Posterior vena cava (tissue), 2 donors: ENCODE results near the gene SERINC3. TPM values are rescaled to one million over a fixed set of nuclear protein-coding genes. Genes with fewer than 3 reads are reported as not detected.

Experiments used
- DNase-seq: peaks from one replicate; pipeline ENCODE4 v3.0.0-alpha.2; 2020; ENCODE audit warnings: low spot score
- intact Hi-C, 2 donors: fragments of 100-400 bp; cut with DNase I; formaldehyde crosslinking; loops; one replicate each; pipeline versions ENCODE4 v1.14.1 to v1.14.2; 2022 to 2023
- total RNA-seq, 2 donors: library from RNA; stranded (reverse); fragmentation: NEBNext Ultra II Directional; extraction: Animal tissue kit (Norgen Biotek cat#: 25700); gene quantifications; one replicate each; pipeline ENCODE4 v1.2.1, GENCODE V29; 2021
- donor health status: DM: yes; HTN: yes; CAD: no.
- donor health status: DM: yes; HTN: yes; CAD: no.

The SERINC3 gene
- total RNA-seq, 2 donors from 2014 or later, result 95.0 to 104 TPM

DNA sequence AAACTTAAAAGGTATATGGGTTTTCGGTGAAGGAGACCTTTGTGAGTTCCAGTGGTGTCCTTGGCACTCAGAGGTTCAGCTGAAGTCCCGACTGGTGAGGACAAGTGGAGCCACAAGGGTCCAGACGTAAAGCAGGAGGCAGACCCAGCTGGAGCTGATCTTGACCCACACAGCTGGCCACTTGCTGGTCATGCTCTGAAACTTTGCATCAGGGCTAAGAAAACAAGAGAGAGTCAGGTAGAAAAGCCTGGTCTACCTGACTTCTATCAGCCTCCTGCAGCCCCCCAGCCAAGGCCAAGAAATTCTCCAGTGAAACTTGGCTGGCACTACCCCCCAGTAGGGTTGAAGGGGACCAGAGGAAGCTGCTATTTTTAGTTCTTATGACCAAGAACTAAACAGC, 21.6 kb downstream of the SERINC3 start:
- intact Hi-C loops, result no loop called here
- DNase-seq, result no peak

DNA sequence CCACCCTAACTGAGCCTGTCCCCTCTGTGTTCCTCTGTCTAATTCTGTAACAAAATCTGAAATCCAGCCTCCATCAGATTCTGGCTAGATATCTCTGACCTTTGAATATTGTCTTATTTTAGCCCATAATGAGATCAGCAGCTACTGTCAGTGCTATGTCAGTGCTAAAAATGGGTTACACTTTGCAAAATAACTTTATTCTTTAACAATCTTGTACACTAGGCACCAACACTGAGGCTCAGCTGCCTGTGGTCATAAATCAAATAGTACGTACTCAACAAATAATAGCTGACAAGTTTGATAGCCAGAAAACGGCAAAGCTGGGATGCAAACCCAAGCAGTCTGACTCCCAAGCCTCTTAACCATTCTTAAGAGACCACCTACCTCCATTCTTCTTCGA, 24.1 kb downstream of the SERINC3 start:
- intact Hi-C loops, result no loop called here
- DNase-seq, result no peak

DNA sequence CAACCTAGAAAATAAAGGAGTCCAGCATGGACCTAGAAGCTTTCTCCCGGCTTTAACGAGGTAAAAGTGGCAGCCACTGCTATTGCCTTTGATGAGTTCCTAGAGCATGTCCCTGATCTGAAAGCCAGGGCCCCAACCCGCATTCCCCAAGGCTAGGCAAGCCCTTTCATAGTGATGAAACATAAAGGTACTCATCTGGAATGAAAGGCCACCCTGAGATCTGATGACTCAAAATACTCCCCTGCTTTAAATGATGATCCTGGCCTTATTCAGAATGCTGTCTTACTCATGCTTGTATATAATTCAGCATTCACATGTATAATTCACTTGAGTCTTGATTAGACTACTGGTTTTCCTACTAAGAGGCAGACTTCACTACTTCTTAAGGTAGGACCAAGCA, 24.9 kb downstream of the SERINC3 start:
- intact Hi-C loops, result no loop called here
- no peak for DNase-seq

DNA sequence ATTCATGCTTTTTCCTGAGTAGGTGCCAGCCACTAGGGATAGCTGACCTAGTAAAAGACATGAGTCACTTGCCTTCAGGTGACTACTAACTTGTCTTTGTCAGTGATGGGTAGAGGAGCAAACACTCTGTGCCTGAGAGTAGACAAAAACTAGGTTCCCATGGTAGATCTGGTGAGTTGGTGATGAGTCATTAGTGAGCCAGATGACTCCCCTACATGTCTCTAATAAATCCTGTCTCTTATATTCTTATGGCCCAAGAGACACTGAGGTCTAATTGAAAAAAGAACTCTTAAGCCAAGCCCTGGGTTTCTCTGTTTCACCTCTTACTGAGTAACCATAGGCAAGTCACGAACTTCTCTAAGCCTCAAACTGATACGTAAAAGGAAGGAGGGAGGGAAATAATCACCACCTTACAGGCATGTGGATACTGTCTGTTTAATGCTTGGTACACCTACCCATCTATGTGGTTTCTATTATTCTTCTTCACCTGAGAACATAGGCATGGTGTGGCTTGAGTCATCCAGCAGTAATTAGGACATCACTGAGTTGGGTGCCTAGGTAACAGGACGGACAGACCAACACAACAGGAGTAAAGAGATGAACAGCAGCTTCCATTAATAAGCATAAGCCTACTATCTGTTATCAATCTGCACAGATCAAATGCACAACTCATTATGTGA, 25.9 kb downstream of the SERINC3 start:
- DNase-seq, result no peak
- intact Hi-C loops, result no loop called here

DNA sequence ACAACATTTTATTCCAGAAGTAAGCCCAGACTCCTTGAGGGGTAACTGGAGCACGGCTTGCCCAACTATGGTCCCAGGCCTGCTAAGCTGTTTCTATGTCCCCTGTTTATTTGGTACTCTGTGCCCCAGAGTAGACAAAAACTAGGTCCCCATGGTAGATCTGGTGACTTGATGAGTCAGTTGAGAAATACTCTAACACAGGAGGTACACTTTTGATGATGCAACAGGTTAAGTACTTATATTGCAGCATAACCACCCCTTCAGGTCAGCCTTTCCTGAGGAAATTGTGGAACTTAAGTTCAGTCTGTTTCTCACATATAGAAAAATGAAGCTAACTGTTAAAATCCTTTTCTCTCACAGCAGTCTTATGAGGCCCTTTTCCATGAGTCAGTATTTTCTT, 26.6 kb downstream of the SERINC3 start:
- no peak for DNase-seq
- intact Hi-C loops, result no loop called here

DNA sequence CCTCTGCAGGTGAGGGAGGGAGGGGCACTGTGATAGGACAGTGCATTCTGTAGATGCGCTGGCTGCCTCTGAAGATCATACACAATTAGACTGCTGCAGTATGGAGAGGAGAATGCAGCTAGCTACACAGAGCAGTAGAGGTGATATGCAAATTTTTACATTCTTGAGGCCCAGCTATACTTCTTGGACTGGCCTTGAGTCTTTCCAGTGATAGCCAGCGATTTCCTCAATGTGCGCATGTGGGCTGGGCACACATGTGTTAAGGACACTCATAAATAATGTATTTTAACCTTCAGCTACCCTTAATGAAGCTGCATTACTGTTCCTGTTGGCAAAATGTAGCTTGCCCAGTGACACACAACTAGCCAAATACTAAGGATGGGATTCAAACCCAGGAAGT, 27.2 kb downstream of the SERINC3 start:
- no peak for DNase-seq
- intact Hi-C loops, result no loop called here

DNA sequence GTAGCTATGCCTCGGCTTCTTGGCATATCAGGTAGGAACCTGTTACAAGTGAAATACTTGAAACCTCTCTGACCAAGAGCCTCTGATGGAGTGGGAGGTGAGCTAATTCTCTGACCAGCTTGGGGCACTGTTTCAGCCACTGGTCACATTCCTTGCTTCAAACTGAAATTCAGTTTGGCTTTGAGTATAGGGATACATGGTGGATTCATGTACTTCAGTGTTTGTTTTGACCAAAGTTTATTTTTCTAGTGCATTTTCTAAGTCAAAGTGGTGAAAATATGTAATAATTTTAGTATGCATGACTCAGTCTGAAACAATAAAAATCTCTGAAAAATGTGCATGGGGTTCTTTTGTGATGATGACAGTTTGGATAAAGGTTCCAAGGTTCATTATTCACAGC, 27.6 kb downstream of the SERINC3 start:
- intact Hi-C loops, result no loop called here
- DNase-seq, result no peak

DNA sequence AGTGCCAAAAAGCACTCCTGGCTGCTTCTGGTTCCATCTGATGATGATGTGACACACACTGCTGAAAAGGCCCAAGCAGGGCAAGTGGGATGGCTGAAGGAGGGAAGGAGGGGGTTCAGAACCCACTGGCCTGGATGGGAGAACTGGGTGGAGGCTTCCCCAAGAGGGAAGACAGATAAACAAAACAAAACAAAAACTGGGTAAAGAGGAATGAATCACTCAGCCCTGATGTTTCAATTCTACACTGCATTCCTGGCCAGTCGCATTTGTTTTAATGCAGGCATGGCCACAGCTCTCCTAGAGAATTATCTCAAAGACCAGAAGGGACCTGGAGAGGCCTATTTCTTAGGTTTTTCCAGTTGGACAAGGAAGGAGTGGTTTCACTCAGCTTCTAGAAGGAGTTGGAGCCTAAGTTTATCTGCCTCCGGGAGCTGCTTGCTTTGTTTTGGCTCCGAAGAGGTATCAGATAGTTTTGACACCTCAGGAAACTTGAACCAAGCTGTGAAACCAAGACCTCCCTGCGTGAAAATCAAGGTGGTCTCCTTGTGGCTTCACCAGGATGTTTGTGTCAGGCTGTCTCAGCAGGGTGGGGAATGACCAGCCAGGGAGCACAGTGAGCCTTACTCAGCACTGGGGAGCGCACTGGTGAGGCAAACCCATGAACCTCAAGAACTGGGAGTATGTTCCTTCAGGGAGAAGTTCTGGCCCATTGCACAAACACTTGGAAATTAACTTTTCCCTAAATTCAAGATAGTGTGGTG, 30.1 kb downstream of the SERINC3 start:
- intact Hi-C loops, result no loop called here
- no peak for DNase-seq

DNA sequence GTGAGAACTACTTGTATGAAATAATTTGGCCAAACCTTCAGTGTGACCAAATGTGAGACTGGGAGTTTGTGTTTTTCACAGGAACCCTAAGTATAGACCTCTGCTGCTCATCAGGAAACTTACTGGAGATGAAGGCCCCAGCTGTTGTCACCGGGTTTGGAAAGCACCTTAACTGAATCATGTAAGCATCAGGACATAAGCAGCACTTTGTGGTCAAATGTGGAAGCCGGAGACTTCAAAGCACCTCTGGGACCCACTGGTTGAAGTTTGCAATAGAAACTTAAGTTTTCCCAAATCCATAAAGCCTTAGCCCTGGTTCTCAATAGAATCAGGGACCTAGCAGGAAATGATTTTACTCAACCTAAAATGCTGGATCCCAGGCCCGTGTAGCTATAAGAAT, 31.9 kb downstream of the SERINC3 start:
- no peak for DNase-seq
- intact Hi-C loops, result no loop called here

DNA sequence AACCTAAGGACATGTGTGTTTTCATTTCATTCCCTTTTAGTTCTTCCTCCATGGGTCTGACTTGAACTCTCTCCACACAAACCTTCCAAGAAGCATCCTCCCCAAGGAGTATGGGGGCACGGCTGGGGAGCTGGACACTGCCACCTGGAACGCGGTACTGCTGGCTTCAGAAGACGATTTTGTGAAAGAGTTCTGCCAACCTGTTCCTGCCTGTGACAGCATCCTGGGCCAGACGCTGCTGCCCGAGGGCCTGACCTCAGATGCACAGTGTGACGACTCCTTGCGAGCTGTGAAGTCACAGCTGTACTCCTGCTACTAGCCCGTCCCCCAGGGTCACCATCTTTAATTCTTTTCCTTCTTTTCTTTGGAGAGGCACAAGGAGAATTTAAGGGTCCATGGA, 32.6 kb downstream of the SERINC3 start:
- intact Hi-C loops, result no loop called here
- DNase-seq, result no peak

DNA sequence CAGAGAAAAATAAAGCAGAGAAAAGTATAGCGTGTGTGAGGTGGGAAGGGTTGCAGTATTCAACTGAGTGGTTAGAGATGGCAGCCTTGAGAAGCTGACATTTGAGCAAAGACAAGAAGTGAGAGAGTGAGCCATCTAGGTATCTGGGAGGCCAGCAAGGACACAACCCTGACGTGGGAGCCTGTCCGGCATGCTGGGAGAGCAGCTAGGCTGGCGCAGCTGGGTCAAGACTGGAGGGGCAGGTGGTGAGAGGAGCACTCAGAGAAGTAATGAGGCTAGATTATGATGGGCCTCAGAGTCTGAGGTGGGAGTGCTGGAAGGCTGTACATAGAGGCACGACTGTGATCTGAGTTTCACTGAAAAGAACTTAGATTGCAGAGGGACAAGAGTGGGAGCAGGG, 33.3 kb downstream of the SERINC3 start:
- DNase-seq, result no peak
- intact Hi-C loops, result no loop called here

DNA sequence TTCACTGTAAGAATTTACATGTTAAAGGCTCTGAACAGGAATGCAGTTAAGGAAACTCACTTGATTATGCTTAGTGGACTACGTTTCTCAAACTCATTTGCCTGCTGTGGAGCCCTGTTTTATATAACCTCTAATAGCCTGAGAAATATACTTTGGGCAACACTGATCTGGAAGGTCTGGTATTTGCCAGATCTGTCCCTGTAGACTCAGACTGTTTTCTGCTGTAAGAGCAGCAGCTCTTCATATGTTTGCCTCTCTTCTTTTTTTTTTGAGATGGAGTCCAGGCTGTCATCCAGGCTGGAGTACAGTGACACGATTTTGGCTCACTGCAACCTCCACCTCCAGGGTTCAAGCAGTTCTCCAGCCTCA, 36.1 kb downstream of the SERINC3 start:
- no peak for DNase-seq
- intact Hi-C loops, result no loop called here

DNA sequence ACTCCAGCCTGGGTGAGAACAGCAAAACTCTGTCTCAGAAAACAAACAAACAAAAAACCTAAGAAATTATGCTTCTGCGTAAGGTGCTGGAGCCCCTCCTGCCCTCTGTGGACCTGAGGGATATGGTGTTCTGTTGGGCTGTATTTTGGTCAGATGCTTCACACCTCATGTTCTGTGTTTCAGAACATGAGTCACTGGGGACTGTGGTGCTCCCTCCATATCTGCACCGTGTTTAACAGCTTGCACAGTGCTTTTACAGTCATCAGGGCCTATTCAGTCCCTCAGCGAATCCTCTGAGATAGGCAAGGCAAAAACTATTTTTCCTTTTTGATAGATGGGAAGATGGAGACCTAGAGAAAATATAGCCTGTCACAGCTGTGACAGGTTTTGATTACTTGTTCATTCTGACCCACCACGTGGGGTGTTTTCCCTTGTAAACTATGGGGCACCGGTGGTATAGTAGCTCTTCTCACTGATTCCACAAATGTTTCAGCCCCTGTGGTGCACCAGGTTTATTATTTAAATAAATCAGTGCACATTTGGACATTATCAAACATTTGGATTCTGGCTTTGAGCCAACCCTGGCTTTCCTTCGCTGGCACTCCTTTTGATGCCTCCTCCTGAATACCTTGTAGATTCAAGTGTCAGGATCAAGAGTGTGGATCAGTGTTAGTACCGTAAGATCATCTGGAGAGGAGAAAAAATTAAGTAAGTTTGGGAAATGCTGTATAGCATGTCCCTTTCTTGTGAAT, 36.6 kb downstream of the SERINC3 start:
- intact Hi-C loops, result no loop called here

DNA sequence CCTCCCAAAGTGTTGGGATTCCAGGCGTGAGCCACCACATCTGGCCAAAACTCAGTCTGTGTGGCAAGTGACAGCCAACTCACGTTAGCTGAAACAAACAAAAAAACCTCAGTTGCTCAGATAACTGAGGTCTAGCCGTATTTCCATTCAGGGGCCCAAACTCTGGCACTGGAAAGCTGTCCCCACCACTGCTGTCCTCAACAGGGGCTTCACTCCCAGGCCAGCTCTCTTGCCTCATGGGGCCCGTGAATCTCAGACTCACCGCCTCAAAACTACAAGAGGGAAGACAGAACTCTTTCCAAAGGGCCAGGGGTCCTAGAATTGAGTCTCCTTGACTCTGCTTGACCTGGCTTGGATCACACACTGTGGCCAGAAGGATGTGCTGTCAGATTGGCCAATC, 38.8 kb downstream of the SERINC3 start:
- intact Hi-C loops, result no loop called here
- DNase-seq, result no peak

More for the DNA sequence above, 36.6 kb downstream of the SERINC3 start:
- no peak for DNase-seq

DNA sequence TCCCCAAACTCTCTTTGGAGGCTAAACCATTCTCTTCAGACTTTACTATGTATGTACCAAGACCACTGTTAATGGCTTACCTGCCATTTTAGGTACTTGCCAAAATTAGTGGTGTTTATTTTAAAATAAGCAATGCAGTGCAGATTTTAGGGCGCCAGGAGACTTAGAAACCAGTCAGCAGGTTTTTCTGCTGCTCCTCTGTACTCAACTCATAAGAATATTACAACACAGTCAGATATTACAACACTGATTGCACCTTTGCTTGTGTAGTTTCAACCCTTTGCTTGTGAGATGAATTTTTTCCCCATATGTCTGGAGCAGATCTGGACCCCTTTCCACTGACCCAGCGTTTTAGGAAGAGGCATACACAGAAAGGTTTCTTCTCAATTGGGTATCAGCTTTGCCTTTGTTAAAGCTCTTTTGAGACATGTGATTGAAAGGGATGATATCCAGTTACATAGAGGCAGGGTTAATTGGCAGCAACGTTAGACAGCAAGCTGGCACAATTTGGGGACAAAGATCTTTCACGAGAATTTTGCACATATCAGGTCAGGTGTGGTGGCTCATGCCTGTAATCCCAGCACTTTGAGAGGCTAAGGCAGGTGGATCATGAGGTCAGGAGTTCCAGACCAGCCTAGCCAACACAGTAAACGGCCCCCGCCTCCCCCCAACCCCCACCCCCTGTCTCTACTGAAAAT, 40.0 kb downstream of the SERINC3 start:
- intact Hi-C loops, result no loop called here
- DNase-seq, result no peak

DNA sequence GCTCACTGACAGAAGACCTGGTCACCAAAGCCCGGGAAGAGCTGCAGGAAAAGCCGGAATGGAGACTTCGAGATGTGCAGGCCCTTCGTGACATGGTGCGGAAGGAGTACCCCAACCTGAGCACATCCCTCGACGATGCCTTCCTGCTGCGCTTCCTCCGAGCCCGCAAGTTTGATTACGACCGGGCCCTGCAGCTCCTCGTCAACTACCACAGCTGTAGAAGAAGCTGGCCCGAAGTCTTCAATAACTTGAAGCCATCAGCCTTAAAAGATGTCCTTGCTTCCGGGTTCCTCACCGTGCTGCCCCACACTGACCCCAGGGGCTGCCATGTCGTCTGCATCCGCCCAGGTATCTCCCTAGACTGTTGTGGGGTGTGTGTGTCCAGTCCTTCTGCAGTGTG, 41.8 kb downstream of the SERINC3 start:
- no peak for DNase-seq
- intact Hi-C loops, result no loop called here

DNA sequence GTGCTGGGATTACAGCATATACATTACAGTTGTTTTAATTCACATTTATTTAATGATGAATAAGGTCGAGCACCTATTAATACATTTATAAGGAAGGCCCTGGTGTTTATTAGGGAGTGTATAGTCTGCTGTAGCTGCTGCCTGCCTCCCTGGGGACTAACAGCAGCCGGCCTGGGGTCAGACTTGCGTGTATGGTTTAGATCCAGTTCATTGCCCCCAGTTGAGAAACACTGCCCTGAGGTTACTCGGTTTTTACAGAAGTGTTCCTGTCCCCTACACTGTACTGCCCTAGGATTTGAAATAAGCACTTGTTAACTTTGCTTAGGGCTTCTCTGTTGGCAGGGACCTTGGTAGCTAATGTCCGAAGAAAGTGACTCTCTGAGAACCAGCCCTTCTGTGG, 42.2 kb downstream of the SERINC3 start:
- no peak for DNase-seq
- intact Hi-C loops, result no loop called here

DNA sequence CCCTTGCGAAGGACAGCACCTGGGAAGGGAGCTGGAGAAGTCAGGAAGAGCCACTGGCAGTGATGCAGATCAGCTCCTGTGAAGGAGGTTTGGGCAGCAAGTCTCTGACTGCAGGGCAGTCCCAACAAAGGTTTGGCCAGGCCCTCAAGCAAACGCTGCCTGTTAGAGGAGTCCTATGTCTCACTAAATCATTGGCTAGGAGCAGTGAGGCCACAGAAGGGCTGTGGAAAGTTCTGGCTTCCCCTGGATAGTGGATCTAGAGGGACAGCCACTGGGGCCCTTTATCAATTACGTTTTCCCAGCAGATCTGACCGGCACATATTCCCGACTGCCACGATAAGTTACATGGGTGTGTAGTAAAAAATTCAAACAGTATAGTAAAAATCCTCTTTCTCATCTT, 43.7 kb downstream of the SERINC3 start:
- intact Hi-C loops, result no loop called here
- no peak for DNase-seq

DNA sequence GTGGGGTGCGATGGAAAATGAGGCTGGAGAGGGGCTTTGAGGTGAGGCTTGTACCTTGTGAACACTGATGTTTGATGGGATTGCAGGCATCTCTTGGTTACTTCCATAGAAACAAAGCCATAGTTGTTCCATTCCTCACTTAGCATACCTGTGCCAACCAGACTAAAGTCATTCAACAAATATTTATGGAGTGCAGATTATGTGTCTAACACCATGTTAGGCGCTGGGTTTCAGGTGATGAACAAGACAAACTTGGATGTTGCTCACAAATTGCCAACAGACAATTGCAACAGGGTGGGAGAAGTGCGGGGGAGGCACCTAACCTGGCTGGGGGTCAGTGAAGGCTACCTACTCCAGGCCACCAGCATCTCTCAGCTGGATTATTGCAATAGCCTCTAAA, 44.7 kb downstream of the SERINC3 start:
- intact Hi-C loops, result no loop called here

More for the DNA sequence above, 44.7 kb downstream of the SERINC3 start:
- no peak for DNase-seq
